Measurements from ENCODE around the gene TRIM39.

DNA sequence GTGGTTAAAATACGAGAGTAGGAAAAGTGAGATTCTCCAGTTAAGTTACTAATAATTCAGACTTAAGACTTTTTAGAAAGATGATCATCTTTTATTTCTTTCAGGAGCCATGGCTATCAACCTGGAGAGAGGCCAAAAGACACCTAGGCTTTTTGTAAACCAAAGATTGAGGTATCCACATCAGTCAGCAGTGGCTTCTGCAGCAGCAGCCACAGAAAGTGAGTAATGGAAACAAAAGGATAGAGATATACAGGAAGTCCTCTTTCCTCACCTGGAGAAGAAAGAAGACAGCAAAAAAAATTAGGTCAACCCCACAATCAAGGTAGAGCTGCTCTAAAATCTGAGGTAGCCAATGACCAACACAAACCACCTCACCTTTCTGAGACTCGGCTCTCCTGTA is 22.7 kb upstream of the TRIM39 start:
- TF ChIP-seq TAF1 (IDR thresholded peaks at IDR 0.05; ENCODE audit: low read depth) = no peak
- TF ChIP-seq, protein P1, sequence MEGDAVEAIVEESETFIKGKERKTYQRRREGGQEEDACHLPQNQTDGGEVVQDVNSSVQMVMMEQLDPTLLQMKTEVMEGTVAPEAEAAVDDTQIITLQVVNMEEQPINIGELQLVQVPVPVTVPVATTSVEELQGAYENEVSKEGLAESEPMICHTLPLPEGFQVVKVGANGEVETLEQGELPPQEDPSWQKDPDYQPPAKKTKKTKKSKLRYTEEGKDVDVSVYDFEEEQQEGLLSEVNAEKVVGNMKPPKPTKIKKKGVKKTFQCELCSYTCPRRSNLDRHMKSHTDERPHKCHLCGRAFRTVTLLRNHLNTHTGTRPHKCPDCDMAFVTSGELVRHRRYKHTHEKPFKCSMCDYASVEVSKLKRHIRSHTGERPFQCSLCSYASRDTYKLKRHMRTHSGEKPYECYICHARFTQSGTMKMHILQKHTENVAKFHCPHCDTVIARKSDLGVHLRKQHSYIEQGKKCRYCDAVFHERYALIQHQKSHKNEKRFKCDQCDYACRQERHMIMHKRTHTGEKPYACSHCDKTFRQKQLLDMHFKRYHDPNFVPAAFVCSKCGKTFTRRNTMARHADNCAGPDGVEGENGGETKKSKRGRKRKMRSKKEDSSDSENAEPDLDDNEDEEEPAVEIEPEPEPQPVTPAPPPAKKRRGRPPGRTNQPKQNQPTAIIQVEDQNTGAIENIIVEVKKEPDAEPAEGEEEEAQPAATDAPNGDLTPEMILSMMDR (IDR thresholded peaks at IDR 0.05; ENCODE audit: poor library complexity, severe bottlenecking) = no peak
- TF ChIP-seq RAD21 (conservative IDR thresholded peaks at IDR 0.05) = no peak
- TF ChIP-seq EZH2 (IDR thresholded peaks at IDR 0.05; ENCODE audit: borderline replicate concordance, insufficient read depth, low read length, poor library complexity, severe bottlenecking) = no peak
